Measurements from ENCODE around the gene DHX35. TPM values are rescaled to one million over a fixed set of nuclear protein-coding genes. Genes with fewer than 3 reads are reported as not detected.

DHX35 gene
- polyA plus RNA-seq, 3 donors, result 1.6 to 11.2 (median 2.7) TPM

GRCh38 chr20:39038495-39038894, 76.4 kb downstream of the DHX35 start:
- H3K36me3 ChIP-seq (replicated peaks in 1 of 2; ENCODE audit: control insufficient read depth in 1 of 2, insufficient read depth in 2 of 2, low read length in 2 of 2), result peaks cover 77 to 98% of the 10 kb centered on the region in 2 donors
- no peaks in the 10 kb centered on the region for H3K79me2 ChIP-seq (ENCODE audit: insufficient read depth, low read length)
- H3K4me3 Mint-ChIP-seq, result no peak overlapping the region
- no peak for TF ChIP-seq CTCF (IDR thresholded peaks at IDR 0.05)
- WGBS (ENCODE audit: insufficient coverage), result 100% methylated on average over 5 of the region's 6 CpGs
- H3K27me3 ChIP-seq (ENCODE audit: control insufficient read depth in 2 of 2, insufficient read depth in 2 of 2, low read length in 2 of 2), result no peaks in the 10 kb centered on the region
- no peaks in the 10 kb centered on the region for H4K20me1 ChIP-seq (ENCODE audit: insufficient read depth, low read length)
- no peaks in the 10 kb centered on the region for H3K9me3 Mint-ChIP-seq
- no peak for DNase-seq
- peaks cover 78 to 92% of the 10 kb centered on the region in 2 donors for H3K36me3 Mint-ChIP-seq
- H3K27ac Mint-ChIP-seq, result no peak overlapping the region
- no peaks in the 10 kb centered on the region for H3K4me1 Mint-ChIP-seq
- H3K4me3 ChIP-seq (replicated peaks in 1 of 3; ENCODE audit: low read depth in 2 of 3, low read length in 3 of 3), result no peak overlapping the region
- H3K4me1 ChIP-seq (ENCODE audit: control insufficient read depth in 1 of 2, insufficient read depth in 2 of 2, low read length in 2 of 2), result no peaks in the 10 kb centered on the region
- H3K27ac ChIP-seq (ENCODE audit: low read depth in 1 of 2, low read length in 2 of 2), result no peak overlapping the region
- no peaks in the 10 kb centered on the region for H3K9me3 ChIP-seq (replicated peaks in 1 of 2; ENCODE audit: control insufficient read depth in 1 of 2, insufficient read depth in 1 of 2, low read length in 2 of 2)
- no peak overlapping the region for H3K9ac ChIP-seq (ENCODE audit: insufficient read depth, low read length, poor library complexity, severe bottlenecking)
- no peak overlapping the region for H3K4me2 ChIP-seq (replicated peaks; ENCODE audit: extremely low read depth, low read length, poor library complexity, severe bottlenecking)
- intact Hi-C loops (cut with micrococcal nuclease), result no loop called here
- no peaks in the 10 kb centered on the region for H3K27me3 Mint-ChIP-seq (ENCODE audit: low read depth in 3 of 3)
- no peak overlapping the region for H2AFZ ChIP-seq (ENCODE audit: insufficient read depth, low read depth, low read length, poor library complexity, severe bottlenecking)

GRCh38 chr20:39039261-39039660, 77.1 kb downstream of the DHX35 start:
- no peak for TF ChIP-seq CTCF (IDR thresholded peaks at IDR 0.05)
- H3K27ac Mint-ChIP-seq, result no peak overlapping the region
- H3K9me3 Mint-ChIP-seq, result no peaks in the 10 kb centered on the region
- Histone ChIP-seq H3K4me2 (replicated peaks; ENCODE audit: extremely low read depth, low read length, poor library complexity, severe bottlenecking) (no peak overlapping the region), H3K27ac (ENCODE audit: low read depth in 1 of 2, low read length in 2 of 2) (no peak overlapping the region), H3K36me3 (replicated peaks in 1 of 2; ENCODE audit: control insufficient read depth in 1 of 2, insufficient read depth in 2 of 2, low read length in 2 of 2) (peaks cover 70 to 90% of the 10 kb centered on the region in 2 donors), H4K20me1 (ENCODE audit: insufficient read depth, low read length) (no peaks in the 10 kb centered on the region), H3K9ac (ENCODE audit: insufficient read depth, low read length, poor library complexity, severe bottlenecking) (no peak overlapping the region), H3K79me2 (ENCODE audit: insufficient read depth, low read length) (no peaks in the 10 kb centered on the region), H3K27me3 (ENCODE audit: control insufficient read depth in 2 of 2, insufficient read depth in 2 of 2, low read length in 2 of 2) (no peaks in the 10 kb centered on the region), H3K9me3 (replicated peaks in 1 of 2; ENCODE audit: control insufficient read depth in 1 of 2, insufficient read depth in 1 of 2, low read length in 2 of 2) (no peaks in the 10 kb centered on the region), H3K4me1 (ENCODE audit: control insufficient read depth in 1 of 2, insufficient read depth in 2 of 2, low read length in 2 of 2) (no peaks in the 10 kb centered on the region), H2AFZ (ENCODE audit: insufficient read depth, low read depth, low read length, poor library complexity, severe bottlenecking) (no peak overlapping the region), H3K4me3 (replicated peaks in 1 of 3; ENCODE audit: low read depth in 2 of 3, low read length in 3 of 3) (no peak overlapping the region)
- H3K4me1 Mint-ChIP-seq, result no peaks in the 10 kb centered on the region
- H3K36me3 Mint-ChIP-seq, result peaks cover 72 to 87% of the 10 kb centered on the region in 2 donors
- intact Hi-C loops (cut with micrococcal nuclease), result no loop called here
- H3K4me3 Mint-ChIP-seq, result no peak overlapping the region
- no peak for DNase-seq
- no peaks in the 10 kb centered on the region for H3K27me3 Mint-ChIP-seq (ENCODE audit: low read depth in 3 of 3)
- no CpG with 5 or more reads among the region's 3 CpGs for WGBS (ENCODE audit: insufficient coverage)

Measured in CD14-positive monocyte (primary cell).